NCI-H1048 (cell line): ENCODE measurements around the gene LRRC8D.
"Not testable (repeated sequence)": the region's sequence is repeated elsewhere in the genome, so short reads cannot be mapped to it uniquely, and the experiment has no call there.

Source experiments
- DNase-seq: peaks from one replicate; lab custom pipeline; 2025; lab: John Stamatoyannopoulos, UW

LRRC8D gene

DNA sequence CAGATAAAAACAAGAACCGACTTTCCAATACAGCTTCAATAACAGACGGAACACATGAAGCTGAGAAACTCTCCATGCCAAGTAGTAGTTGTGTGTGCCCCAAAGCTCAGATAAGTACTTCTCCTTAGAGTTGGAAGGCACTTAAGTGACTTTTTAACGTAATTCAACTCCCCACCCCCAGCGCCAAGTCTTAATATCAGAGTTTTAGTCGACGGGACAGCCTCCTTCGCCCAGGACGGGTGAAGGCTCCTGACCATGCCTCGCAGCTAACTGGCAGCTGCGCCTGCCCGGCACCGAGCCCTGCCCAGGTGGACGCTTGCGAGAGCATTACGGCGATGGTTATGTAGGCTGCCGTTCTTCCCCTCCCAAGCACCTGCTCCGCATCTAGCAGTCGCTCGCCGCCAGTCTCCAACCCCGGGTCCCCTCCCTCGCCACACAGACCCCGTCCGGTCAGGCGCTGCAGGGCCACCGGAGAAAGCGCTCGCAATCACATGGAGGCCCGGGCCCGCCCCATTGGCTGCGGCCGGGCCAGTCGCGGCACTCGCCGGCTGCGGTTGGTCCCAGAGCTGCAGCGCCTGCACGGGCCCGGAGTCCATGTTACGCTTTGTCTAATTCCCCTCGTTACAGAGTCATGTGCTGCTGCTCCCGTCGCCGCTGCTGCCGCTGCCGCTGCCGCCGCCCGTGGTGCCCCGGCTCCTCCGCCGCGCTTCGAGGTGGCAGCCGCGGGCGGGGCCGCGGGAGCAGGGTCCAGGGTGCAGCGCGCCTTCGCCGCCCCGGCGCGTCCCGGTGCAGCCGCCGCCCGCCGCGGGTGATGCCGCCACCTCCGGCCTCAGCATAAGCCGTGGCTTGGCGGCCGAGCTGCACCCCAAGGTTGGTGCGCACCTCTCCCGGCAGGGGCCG lies at the start of gene LRRC8D:
Gene LRRC8D (plus strand): TSS at position 611 of the 900 bp plus-strand sequence. CDS start 112,037 bp downstream, outside the sequence.
- DNase-seq: peak; percentile 40

DNA sequence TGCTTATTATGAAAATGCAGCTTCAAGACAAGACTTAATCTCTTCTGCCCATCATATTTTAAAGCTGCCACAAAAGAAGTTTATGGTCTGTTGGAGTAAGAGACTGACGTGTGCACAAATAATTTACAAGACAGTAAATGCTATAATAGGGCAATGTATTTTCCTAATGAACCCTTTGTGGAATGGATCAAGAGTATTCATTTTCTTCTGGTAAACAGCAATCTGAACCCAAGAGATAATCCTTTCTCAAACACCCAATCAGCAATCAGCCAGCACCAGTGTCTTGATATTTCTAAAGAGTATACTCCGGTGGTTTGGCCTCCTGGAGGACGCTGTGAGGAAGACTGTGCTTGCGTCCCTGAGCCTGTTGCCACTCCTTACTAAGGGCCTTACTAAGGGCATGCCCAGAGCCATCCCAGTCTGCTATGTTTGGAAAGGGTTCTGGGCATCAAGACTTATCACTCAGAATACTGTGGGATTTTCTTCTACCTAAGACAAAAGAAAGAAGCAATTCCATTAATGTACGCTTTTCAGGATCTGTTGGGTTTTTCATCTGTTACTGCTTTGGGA lies 48.8 kb upstream of the LRRC8D start:
- DNase-seq: no peak

DNA sequence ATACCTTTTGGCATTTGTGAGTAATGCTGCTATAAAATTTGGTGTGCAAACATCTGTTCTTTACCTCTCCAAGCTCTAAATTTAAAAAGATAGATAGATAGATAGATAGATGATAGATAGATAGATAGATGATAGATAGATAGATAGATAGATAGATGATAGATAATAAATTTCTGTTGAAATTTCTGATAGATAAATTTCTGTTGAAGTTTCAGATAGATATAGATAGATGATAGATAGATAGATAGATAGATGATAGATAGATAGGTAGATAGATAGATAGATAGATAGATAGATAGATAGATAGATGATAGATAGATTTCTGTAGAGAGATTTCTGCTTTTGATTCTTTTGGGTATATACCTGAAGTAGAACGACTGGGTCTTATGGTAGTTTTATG lies 44.7 kb upstream of the LRRC8D start:
- not testable (repeated sequence) for DNase-seq

DNA sequence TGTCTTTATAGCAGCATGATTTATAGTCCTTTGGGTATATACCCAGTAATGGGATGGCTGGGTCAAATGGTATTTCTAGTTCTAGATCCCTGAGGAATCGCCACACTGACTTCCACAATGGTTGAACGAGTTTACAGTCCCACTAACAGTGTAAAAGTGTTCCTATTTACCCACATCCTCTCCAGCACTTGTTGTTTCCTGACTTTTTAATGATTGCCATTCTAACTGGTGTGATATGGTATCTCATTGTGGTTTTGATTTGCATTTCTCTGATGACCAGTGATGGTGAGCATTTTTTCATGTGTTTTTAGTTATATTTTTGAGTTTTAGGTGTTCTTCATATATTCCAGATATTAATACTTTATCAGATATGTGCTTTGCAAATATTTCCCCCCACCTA lies 43.6 kb upstream of the LRRC8D start:
- not testable (repeated sequence) for DNase-seq

DNA sequence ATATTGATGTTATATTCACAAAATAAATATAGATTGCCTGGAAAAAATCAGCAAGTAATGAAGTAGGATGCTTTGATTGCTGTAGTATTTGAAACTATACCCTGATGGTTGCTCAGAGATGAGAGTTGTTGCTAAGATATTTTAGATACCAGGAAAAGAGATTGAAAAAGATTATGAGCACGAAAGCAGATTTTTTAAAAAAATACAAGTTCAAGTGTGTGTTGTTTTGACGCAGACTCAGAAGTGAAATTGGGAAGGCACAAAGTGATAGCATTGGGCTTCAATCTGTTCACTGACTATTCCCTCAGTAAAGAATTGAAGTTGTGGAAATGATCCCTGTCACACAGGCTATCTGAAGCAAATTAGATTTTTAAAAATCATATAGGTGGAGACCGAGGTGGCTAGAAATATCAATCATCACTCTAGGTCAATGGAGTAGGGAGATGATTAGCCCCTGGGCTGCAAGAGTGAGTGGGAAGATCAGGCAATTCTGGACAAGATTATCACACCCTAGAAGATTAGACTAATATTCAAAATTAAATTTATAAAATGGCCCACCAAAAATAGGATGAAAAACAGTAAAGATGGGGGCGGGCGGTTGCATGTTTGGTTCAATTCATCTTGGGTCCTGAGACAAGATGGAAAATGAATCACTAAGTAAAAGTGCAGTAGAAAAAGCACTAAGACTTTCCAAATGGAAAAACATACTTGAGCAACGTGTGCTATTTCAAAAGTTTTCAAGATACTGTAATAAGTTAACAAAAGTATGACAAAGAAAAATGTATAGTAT lies 41.5 kb upstream of the LRRC8D start:
- DNase-seq: no peak

DNA sequence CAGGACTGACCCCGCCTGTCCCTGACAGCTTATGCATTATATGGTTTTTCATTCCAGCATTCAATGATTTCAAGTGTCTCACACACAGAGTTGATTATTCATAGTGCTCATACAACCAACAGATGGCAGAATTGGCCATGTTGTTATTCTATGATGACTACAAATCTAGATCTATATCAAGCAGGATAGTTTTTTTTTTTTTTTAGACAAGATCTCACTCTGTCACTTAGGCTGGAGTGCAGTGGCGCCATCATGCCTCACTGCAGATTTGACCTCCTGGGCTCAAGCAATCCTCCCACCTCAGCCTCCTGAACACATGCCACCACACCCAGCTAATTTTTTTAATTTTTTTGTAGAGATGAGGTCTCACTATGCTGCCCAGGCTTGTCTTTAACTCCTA lies 40.1 kb upstream of the LRRC8D start:
- no peak for DNase-seq

DNA sequence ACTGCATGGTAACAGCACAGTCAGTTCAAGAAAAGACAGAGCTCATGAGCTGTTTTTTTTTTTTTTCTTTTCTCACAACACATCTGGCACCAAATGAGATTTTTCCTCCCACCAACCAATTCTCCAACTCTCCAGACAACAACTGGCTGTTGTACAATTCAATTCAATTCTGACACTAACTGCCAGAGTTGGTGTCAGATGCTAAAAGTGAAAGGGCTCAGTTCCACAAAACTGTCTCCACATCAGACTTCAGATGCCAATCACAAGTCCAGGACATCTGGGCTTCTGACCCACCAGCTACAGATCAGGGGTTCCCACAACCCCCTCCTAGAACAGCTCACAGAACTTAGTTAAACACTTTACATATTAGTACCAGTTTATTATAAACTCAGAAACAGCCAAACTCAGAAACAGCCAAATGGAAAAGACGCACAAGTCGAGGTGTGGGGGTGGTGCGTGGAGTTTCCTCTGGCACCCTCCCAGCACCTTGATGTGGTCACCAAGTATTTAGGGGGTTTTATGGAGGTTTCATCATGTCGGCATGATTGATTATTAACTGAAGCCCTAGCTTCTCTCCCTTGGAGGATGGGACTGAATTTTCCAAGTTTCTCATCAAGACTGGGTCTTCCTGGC lies 39.2 kb upstream of the LRRC8D start:
- DNase-seq: no peak

DNA sequence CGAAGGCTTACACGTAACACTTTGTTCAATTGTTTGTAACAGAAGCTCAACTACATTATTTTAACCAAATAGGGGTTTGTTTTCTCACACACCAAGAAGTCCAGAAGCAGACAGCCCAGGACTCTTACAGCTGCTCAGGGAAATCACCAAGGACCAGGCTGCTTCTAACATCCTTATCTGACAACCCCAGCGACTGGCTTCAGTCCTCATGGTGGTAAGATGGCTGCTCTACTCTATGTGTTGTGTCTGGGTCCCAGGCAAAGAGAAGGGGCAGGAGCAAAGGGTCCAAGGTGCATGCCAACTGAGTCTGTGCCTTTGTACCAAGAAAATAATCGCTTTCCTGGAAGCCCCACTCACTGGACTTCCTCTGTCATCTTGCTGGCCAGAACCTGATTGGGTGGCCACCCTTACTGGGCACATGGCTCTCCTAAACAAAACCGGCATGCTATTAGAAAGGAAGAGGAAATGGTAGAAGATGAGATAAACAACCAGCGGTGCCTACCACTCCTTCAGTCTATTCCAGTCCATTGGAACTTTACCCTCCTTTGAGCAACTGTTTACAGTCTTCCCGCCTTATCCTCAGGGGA lies 34.1 kb upstream of the LRRC8D start:
- DNase-seq: no peak

DNA sequence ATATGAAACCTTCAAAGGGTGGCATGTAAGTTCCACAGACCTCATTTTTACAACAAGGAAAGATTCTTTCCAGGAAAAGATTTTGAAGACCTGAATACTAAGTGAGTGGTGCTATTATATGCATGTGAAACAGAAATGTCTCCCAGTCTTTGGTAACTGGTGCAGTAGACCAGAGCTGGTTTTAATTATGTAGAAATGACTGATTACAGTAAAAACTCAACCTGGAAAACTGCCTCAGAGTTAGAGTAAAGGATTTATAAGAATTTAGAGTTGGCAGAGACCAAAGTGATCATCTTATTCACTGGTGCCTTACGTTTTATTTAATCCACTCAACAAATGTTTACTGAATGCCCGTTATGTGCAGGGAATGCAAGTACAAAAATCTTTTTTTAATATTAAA lies 30.2 kb upstream of the LRRC8D start:
- no peak for DNase-seq

DNA sequence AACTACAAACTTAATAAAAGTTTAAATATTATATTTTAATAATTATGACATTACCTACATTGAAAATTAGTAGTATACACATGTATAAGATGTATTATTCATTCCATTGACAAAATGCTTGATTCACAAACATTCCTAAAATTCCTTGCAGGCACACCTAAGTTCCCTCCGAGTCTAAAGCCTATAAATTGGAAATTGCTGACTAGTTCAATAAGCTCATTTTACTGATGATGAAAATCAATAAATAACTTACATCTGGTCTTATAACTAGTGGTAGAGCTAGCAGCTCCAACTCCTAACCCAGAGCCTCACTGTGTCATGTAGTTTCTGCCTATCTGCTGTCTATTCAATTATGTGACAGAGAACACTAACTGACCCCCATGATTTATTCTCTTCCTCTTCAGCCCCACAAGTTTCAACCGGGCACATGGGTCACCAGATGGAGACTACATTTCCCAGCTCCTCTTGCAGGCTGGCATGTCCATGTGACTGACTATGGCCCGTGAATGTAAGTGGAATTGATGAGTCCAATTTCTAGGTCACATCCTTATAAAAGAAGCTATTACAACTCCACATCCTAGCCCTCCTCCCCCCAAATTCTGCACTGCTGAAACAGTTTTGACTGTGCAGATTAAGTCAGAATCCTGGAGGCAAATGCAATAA lies 29.6 kb upstream of the LRRC8D start:
- no peak for DNase-seq

DNA sequence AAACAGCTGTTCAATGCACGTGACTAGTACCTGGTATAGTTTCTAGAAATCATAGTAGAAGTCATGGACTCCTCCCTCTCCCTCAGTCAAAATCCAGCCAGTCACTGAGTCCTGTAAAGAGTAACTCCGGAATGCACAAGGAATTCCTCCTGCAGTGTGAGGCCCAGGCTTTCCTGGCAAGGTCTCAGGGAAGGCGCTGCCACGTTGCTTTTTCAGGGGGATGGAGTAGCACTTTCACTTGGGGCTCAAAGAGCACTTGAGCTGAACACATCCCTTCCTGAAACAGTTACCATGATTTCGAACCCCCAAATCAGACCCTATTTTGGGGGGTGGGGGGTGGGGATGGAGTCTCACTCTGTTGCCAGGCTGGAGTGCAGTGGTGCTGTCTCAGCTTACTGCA lies 26.4 kb upstream of the LRRC8D start:
- DNase-seq: no peak

DNA sequence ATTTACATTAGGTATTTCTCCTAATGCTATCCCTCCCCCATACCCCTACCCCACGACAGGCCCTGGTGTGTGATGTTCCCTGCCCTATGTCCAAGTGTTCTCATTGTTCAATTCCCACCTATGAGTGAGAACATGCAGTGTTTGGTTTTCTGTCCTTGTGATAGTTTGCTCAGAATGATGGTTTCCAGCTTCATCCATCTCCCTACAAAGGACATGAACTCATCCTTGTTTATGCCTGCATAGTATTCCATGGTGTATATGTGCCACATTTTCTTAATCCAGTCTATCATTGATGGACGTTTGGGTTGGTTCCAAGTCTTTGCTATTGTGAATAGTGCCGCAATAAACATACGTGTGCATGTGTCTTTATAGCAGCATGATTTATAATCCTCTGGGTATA lies 25.3 kb upstream of the LRRC8D start:
- DNase-seq: not testable (repeated sequence)

DNA sequence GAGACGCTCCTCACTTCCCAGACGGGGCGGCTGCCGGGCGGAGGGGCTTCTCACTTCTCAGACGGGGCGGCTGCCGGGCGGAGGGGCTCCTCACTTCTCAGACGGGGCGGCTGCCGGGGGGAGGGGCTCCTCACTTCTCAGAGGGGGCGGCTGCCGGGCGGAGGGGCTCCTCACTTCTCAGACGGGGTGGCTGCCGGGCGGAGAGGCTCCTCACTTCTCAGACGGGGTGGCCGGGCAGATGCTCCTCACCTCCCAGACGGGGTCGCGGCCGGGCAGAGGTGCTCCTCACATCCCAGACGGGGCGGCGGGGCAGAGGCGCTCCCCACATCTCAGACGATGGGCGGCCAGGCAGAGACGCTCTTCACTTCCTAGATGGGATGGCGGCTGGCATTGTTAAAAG lies 23.0 kb upstream of the LRRC8D start:
- not testable (repeated sequence) for DNase-seq

DNA sequence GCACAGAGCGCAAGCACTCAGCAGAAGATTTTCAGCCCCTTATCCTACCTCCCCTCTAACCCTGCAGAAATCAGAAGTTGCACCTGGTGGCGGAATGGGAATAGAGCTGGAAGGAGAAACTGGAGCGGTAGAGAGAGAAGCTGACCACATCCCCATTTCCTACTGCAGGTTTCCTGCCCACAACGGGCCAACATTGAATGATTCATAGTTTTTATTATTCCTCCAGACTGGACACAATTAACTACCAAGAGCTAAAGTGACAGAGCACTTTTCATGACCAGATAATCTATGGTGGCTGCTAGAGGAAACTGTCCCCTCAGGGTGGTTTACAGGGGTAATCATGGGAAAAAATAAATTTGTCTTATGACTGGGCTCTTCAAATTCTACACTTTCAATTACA lies 21.3 kb upstream of the LRRC8D start:
- DNase-seq: no peak

DNA sequence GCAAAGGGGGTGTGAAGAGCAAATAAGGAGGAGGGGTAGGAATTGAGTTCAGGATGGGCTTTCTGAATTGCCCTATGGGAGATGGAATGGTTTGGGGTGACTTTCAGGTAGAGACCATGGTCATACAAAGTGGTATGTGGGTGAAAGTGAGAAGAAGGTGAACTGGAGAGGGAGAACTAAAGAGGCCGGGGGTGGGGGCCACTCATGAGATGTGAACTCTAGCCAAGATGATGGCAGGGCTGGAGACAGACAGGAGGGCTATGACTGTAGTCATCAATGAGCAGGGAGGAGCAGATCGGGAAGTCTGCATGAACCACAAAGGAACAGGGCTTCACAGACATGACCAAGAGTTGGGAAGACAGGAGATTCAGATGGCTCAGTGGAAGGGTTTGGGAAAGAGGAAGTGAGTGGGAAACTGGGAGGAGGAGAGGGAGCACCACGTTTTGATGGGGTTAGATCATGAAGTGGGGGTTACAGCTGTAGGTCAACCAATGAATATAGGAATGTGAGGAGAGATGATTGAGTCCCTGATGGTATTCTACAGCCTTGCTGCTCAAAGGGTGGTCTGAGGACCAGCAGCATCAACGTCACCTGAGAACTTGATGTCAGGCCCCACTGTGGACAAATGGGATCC lies 20.7 kb upstream of the LRRC8D start:
- DNase-seq: no peak

DNA sequence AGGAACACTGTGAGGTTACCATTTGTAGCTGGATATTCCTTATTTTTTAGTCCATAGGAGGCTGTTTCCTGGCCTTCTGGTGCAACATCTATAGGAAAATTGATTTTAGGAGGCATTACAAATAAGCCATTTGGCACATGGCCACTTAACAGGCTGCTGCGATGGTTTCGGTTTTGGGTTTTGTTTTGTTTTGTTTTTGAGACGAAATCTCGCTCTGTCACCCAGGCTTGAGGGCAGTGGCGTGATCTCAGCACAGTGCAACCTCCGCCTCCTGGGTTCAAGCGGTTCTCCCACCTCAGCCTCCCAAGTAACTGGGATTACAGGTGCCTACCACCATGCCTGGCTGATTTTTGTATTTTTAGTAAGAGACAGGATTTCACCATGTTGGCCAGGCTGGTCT lies 20.1 kb upstream of the LRRC8D start:
- DNase-seq: no peak

DNA sequence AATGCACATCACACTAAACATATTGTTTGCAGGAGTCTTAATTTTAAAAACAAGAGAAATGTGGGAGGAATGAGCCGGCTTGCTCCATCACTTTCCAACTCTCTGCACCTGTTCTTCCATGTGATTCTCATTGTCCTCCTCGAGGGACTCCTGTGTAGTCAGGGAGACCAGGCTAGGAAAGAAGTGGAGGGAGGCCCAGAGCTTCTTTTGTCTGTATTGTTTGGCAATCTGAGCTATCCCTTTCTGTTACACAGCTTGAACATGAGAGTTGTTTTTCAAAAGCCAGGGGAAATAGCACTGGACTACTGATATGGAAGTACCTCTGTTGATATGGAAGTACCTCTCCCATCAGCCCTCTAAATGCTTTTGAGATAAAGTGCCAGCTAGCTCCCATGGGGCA lies 18.8 kb upstream of the LRRC8D start:
- DNase-seq: no peak

DNA sequence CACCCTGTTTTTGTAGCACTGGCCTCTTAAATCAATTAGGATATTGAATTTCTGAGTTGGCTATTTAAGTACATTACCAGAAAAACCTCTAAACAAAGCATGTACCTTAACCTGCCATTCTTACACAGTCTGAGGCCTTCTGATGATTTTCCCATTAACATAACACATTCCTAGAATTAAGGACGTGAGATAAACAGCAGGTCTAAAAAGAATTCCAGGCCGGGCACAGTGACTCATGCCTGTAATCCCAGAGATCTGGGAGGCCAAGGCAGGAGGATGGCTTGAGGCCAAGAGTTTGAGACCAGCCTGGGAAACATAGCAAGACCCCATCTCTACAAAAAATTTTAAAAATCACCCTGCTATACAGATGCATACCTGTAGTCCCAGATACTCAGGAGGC lies 18.0 kb upstream of the LRRC8D start:
- DNase-seq: no peak

DNA sequence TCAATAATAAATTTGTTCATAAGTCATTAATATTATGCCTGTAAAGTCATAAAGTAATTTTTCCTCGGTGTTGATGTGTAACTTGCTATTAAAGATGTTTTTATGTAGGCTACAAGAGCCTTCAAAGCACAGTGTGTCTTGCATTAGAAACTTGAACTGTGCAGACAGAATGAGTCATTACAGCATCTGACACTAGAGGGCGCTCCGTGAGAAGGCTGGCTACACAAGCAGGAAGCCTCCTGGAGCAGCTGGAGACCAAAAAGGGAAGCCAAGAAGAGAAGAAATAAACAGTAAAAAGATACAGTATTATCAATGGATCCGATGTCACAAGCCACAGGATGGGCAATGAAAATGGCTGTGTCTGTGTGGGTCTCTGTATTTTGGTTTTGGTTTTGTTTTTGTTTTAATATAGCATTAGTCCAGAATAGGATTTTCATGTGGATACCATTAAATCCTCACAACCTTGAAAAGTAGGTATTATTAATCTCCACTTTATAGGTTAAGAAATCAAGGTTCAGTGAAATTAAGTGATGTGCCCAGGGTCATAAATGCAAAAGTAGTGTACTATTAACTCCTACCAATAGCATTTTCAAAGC lies 16.1 kb upstream of the LRRC8D start:
- DNase-seq: peak; percentile 56

DNA sequence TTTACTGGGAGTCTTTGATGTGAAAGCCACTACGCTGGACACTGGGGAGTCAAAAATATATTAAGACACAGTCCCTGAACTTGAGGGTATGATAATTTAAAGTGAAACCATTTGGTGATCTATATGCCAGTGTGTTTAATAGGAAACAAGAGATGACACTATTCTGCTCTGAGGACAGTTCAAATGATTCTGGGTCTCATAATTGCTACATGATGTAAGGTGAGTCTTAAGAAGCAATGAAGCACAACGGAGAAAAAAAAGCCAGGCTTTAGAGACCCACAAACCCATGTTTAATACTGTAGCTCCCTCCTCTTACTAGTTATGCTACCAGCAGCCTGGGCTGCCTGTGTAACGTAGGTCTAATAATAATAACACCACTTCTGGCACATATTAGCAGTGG lies 14.2 kb upstream of the LRRC8D start:
- no peak for DNase-seq

DNA sequence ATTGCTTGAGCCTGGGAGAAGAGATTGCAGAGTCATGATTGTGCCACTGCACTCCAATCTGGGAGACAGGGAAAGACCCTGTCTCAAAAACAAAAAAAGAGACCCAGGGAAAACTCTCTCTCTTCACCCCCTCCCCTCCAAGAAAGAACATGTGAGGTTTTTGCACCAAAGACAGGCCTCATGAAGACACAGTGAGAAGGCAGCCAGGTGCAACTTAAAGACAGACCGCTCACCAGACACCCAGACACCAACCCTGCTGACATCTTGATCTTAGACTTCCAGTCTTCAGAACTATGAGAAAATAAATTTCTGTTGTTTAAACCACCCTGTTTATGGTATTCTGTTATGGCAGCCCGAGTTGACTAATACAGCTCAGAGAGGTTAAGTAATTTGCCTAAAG lies 13.3 kb upstream of the LRRC8D start:
- DNase-seq: no peak
